Caki2 (cell line): ENCODE data around the gene MEIS1. TPM values are rescaled to one million over a fixed set of nuclear protein-coding genes. Genes with fewer than 3 reads are reported as not detected.
"Not testable (repeated sequence)": the region's sequence is repeated elsewhere in the genome, so short reads cannot be mapped to it uniquely, and the experiment has no call there.

Experiments used
- DNase-seq: peaks from one replicate; pipeline ENCODE4 v3.0.0-alpha.2; 2015; ENCODE audit warnings: low read depth
- in situ Hi-C: cut with HindIII; loops from 2 replicates; pipeline ENCODE4 v1.10.0; 2016; ENCODE audit warnings: low sequenced_read_pairs, low pct_unique_long_range_greater_than_20kb, mixed read lengths
- total RNA-seq: library from RNA; depleted of rRNA; stranded (reverse); fragments of >200 nt; shearing (Covaris generic); gene quantifications from 2 replicates; pipeline ENCODE4 v1.2.3, GENCODE V29; 2014; ENCODE audit warnings: low replicate concordance

MEIS1 gene
- total RNA-seq, 1 experiment from 2014 or later: 2.7 TPM

- in situ Hi-C loops: no loop called here
- no peak for DNase-seq
Observed at GRCh38 chr2:66461001-66461663, 26.2 kb downstream of the MEIS1 start.

GRCh38 chr2:66461664-66462500 lies 27.0 kb downstream of the MEIS1 start:
- no peak for DNase-seq
- in situ Hi-C loops: no loop called here

- in situ Hi-C loops: no loop called here
Observed at GRCh38 chr2:66462501-66462825, 27.5 kb downstream of the MEIS1 start.

GRCh38 chr2:66463206-66463755 lies 28.4 kb downstream of the MEIS1 start:
- no peak for DNase-seq
- in situ Hi-C loops: no loop called here

More at GRCh38 chr2:66462501-66462825, 27.5 kb downstream of the MEIS1 start:
- DNase-seq: no peak

- in situ Hi-C loops: no loop called here
- no peak for DNase-seq
Observed at GRCh38 chr2:66464930-66465637, 30.2 kb downstream of the MEIS1 start.

- DNase-seq: no peak
- in situ Hi-C loops: no loop called here
Observed at GRCh38 chr2:66466433-66466832, 31.5 kb downstream of the MEIS1 start.

- in situ Hi-C loops: no loop called here
- DNase-seq: no peak
Observed at GRCh38 chr2:66467718-66468117, 32.8 kb downstream of the MEIS1 start.

GRCh38 chr2:66469214-66469902 lies 34.4 kb downstream of the MEIS1 start:
- DNase-seq: no peak
- in situ Hi-C loops: no loop called here

GRCh38 chr2:66470199-66470598 lies 35.3 kb downstream of the MEIS1 start:
- in situ Hi-C loops: no loop called here

GRCh38 chr2:66472225-66472843 lies 37.4 kb downstream of the MEIS1 start:
- DNase-seq: no peak
- in situ Hi-C loops: no loop called here

More at GRCh38 chr2:66470199-66470598, 35.3 kb downstream of the MEIS1 start:
- DNase-seq: no peak

- in situ Hi-C loops: no loop called here
Observed at GRCh38 chr2:66477135-66477842, 42.4 kb downstream of the MEIS1 start.

GRCh38 chr2:66478299-66478698 lies 43.4 kb downstream of the MEIS1 start:
- no peak for DNase-seq
- in situ Hi-C loops: no loop called here

More at GRCh38 chr2:66477135-66477842, 42.4 kb downstream of the MEIS1 start:
- DNase-seq: no peak

GRCh38 chr2:66478731-66479316 lies 43.9 kb downstream of the MEIS1 start:
- no peak for DNase-seq
- in situ Hi-C loops: no loop called here

GRCh38 chr2:66481100-66481549 lies 46.2 kb downstream of the MEIS1 start:
- in situ Hi-C loops: no loop called here
- no peak for DNase-seq

- in situ Hi-C loops, DNase-seq: not testable (repeated sequence)
Observed at GRCh38 chr2:66485252-66485651, 50.3 kb downstream of the MEIS1 start.

- no peak for DNase-seq
- in situ Hi-C loops: no loop called here
Observed at GRCh38 chr2:66488946-66489345, 54.0 kb downstream of the MEIS1 start.

GRCh38 chr2:66489436-66489835 lies 54.5 kb downstream of the MEIS1 start:
- in situ Hi-C loops: no loop called here
- no peak for DNase-seq
